ENCODE measurements around the gene UGT2A2.
"Not testable (repeated sequence)": the region's sequence is repeated elsewhere in the genome, so short reads cannot be mapped to it uniquely, and the experiment has no call there.

Gene UGT2A2

GRCh38 chr4:69639542-69639941 is at the start of gene UGT2A2:
UGT2A2 (minus strand) TSS chr4:69639642; CDS start chr4:69639640, 2 bp downstream.
- no peak for DNase-seq

- no peak for DNase-seq
Observed at GRCh38 chr4:69684804-69685203, 45.4 kb upstream of the UGT2A2 start.

GRCh38 chr4:69668680-69669079 is 29.2 kb upstream of the UGT2A2 start:
- no peak for DNase-seq

- DNase-seq, result not testable (repeated sequence)
Observed at GRCh38 chr4:69664009-69664408, 24.6 kb upstream of the UGT2A2 start.

DNA sequence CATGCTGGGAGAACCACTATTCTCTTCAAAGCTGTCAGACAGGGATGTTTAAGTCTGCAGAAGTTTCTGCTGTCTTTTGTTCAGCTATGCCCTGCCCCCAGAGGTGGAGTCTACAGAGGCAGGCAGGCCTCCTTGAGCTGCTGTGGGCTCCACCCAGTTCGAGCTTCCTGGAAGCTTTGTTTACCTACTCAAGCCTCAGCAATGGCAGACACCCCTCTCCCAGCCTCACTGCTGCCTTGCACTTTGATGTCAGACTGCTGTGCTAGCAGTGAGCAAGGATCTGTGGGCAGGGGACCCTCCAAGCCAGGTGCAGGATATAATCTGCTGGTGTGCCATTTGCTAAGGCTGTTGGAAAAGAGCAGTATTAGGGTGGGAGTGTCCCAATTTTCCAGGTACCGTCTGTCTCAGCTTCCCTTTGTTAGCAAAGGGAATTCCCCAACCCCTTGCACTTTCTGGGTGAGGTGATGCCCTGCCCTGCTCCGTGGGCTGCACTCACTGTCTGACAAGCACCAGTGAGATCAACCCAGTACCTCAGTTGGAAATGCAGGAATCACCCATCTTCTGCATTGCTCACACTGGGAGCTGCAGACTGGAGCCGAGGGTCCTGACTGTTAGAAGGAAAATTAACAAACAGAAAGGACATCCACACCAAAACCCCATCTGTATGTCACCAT is 21.8 kb upstream of the UGT2A2 start:
- peak; percentile 11 to 26 for DNase-seq

- no peak for DNase-seq
Observed at GRCh38 chr4:69658133-69658532, 18.7 kb upstream of the UGT2A2 start.

GRCh38 chr4:69656653-69657158 is 17.3 kb upstream of the UGT2A2 start:
- DNase-seq, result no peak

- no peak for DNase-seq
Observed at GRCh38 chr4:69653147-69653546, 13.7 kb upstream of the UGT2A2 start, which contains the start of gene UGT2A1. UGT2A1 (minus strand) TSS chr4:69653247; CDS start chr4:69647644, 5,603 bp downstream.

DNA sequence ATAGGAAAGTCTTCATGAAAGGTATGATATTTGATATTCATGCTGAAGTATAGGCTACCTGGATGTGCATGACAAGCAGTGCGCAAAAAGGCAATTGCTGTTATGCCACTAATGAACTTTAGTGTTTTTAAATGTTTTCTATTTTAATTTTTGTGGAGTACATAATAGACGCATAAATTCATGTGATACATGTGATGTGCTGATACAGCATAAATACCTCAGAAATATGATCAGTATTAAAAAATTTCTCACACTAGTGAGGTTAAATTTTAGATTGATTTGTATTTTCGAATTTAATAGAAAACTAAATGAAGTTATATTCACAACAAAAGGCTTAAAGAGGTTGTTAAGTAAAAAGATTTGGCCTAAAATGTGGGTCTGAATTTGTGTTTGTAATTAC is 11.4 kb upstream of the UGT2A2 start:
- DNase-seq, result no peak

- DNase-seq, result no peak
Observed at GRCh38 chr4:69649629-69650028, 10.2 kb upstream of the UGT2A2 start.

DNA sequence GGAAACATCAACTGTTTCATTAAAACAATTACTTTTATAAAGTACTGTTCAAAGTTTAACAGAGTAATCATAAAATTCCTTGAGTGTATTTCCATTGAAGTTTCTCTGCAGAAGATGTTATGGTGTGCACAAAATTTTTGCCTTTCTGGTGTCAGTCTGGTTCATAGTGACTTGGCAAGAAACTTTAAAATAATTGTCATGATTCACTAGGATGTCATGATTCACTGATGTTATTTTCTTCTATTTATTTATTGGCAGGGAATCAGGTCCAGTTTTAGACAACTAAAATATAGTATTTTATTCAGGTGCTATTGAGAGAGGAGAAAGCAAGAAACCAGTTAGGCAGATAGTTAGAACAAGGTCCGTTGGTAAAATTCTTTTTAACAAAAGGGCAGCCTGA is 9.8 kb upstream of the UGT2A2 start:
- no peak for DNase-seq

DNA sequence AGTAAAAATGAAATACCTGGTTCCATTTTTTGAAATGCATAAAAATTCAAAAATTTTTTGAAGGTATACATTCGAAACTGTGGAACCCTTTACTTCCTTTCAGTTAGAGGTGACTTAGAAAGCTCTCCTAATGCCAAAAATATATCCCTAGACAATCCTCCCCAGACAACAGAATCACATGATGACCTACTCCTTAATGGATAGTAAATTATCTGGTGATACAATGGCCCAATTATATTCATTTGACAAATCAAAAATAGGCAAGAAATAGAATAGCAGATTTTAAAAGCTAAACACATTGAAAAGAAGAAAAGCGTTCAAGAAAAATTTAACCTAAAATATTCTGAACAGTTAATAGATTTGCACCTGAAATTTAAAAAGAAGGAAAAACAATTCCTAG is 3.5 kb upstream of the UGT2A2 start:
- no peak for DNase-seq

- DNase-seq, result no peak
Observed at GRCh38 chr4:69640289-69640688, 847 bp upstream of the UGT2A2 start.

DNA sequence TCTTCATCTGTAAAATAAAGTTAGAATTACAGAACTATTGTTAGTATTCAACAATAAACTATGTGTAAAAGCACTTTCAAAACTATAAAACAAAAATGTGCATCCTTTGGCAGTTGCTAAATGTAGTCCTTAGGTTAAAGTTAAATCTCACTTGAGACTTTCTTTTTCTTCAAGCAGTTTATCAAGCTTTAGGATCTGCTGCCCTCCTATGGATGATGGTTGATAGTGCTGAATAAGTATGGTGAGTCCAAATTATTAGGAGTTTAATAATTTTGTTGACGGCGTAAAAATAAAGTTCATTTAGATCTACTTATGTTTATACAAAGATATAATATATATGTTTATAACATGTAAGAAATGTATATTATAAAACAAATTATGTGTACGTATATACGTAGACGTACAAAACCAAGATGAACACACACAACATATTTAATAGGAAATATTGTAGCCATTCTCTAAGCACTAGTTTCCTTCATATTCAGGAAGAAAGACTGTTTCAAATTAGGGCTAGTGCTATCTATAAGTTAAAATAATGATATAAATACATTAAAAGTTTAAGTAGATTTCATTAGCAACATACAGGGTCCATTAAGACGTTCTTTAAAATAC is 22.3 kb downstream of the UGT2A2 start:
- no peak for DNase-seq

GRCh38 chr4:69610484-69610883 is 29.0 kb downstream of the UGT2A2 start:
- no peak for DNase-seq

GRCh38 chr4:69601065-69601464 is 38.4 kb downstream of the UGT2A2 start:
- DNase-seq, result no peak

DNA sequence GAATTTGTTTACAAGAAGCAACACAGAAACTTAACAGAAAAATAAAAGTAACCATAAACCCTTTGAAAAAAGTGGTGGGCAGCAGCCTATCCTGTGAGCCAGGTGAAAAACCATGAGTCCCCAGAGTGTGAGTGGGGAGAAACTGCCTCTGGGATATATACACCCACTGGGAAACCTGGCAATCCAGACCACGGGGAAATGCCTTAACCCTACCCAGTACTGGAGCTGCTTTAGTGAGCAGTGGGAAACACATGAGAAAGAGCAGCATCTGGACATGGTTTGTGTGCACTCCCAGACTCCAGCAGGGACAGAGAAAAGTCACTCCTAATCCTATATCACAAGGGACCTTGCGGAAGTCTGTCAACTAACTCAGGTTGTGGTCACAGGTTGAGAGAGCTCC is 39.4 kb downstream of the UGT2A2 start:
- DNase-seq, result no peak

DNA sequence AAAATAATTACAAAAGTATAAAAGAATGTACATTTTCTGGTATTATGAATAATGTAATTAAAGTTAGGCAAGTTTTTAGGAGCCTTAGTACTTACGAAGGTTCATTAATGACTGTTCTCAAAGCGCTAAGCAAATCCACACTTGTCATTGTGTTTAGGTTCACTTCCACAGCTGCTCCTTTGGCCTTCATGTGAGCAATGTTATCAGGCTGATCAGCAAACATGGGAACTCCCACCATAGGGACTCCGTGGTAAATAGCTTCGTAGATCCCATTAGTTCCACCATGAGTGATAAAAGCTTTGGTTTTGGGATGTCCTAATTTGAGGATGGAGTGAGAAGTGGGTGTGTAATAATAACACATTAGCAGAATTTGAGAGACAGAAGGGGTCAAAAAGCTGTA is 45.1 kb downstream of the UGT2A2 start:
- DNase-seq, result no peak

- DNase-seq, result no peak
Observed at GRCh38 chr4:69591364-69591763, 48.1 kb downstream of the UGT2A2 start.

DNA sequence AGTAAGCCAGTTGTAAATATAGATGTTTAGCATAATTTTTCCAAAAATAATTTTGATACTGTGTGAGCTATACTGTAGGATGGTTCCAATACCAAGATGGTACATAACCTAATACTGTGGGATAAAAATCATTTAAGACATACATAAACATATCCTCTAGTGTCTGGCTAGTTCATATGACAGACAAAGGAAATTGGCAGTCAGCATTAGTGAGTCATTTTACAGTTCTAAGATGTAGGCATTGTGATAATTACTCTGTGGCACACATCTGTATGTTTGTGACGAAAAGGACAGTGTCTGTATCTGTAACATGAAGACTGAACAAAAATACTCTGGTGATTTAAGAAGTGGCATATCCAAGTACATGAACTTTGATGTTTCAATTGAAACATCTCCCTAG is 49.6 kb downstream of the UGT2A2 start:
- no peak for DNase-seq

- no peak for DNase-seq
Observed at GRCh38 chr4:69584135-69584534, 55.3 kb downstream of the UGT2A2 start.

DNA sequence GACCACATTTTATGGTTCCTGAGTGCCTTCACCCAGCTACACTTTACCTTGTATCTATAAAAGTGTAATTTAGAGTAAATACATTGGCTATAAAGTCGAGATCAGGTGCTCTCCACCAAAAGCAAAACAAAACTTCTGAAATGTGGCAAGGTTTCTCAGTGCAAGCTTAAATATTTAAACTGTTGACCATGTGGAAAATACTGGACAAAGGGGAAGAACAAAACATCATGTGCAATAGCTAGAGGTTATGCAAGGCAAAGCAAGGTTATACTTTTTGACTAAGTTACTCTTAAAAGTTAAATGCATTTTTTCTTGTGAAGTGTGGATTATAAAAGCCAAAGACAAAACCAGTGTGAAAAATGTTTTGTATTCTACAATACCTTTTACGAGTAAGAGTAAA is 55.9 kb downstream of the UGT2A2 start:
- no peak for DNase-seq

DNA sequence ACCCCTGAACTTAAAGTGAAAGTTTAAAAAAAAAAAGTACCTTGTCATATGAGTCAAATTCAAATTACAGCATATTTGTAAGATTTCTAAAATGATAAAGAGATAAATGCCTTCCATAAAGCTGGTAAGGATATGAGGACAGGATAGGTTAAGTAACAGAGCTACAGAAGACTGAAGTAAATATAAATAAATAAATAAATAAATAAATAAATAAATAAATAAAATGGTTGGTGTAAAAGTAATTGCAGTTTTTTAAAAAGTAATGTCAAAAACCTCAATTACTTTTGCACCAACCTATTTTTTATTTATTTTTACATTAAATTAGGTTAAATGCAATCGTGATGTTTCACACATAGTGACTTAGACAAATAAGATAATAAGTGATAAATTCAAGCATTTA is 62.2 kb downstream of the UGT2A2 start:
- no peak for DNase-seq

GRCh38 chr4:69576251-69576877 is 63.1 kb downstream of the UGT2A2 start:
- DNase-seq, result no peak
